Activated CD8-positive, alpha-beta memory T cell treated with anti-CD3 and anti-CD28 coated beads, Interleukin-2, amount 50 U/mL, for 1 hour (primary cell): ENCODE data around the gene GFRA4.

ENCODE experiments used
- DNase-seq: peaks from one replicate; pipeline ENCODE4 v3.0.0-alpha.2; 2020; ENCODE audit errors: extremely low read depth

Gene GFRA4

GRCh38 chr20:3663031-3663701 is at the start of gene GFRA4:
GFRA4 (minus strand) TSS chr20:3663399; CDS start chr20:3663399, 0 bp downstream.
- DNase-seq: no peak

- no peak for DNase-seq
Measured at GRCh38 chr20:3712279-3712873, 49.2 kb upstream of the GFRA4 start, which contains the start of gene SIGLEC1. SIGLEC1 (minus strand) TSS chr20:3712600; CDS start chr20:3707128, 5,472 bp downstream.

GRCh38 chr20:3711484-3711941 is 48.3 kb upstream of the GFRA4 start:
- no peak for DNase-seq

GRCh38 chr20:3710703-3711483 is 47.7 kb upstream of the GFRA4 start:
- DNase-seq: peak; percentile 4

GRCh38 chr20:3710011-3710466 is 46.8 kb upstream of the GFRA4 start:
- DNase-seq: no peak

- DNase-seq: no peak
Measured at GRCh38 chr20:3707508-3707899, 44.3 kb upstream of the GFRA4 start.

- no peak for DNase-seq
Measured at GRCh38 chr20:3706774-3707507, 43.7 kb upstream of the GFRA4 start.

- no peak for DNase-seq
Measured at GRCh38 chr20:3705970-3706739, 43.0 kb upstream of the GFRA4 start.

- no peak for DNase-seq
Measured at GRCh38 chr20:3705491-3705969, 42.3 kb upstream of the GFRA4 start.

- DNase-seq: no peak
Measured at GRCh38 chr20:3704087-3704486, 40.9 kb upstream of the GFRA4 start.

- DNase-seq: no peak
Measured at GRCh38 chr20:3702611-3703391, 39.6 kb upstream of the GFRA4 start.

- DNase-seq: no peak
Measured at GRCh38 chr20:3701061-3701998, 38.1 kb upstream of the GFRA4 start.

GRCh38 chr20:3699037-3699436 is 35.8 kb upstream of the GFRA4 start:
- DNase-seq: no peak

GRCh38 chr20:3698591-3699001 is 35.4 kb upstream of the GFRA4 start:
- DNase-seq: no peak

GRCh38 chr20:3697588-3698305 is 34.5 kb upstream of the GFRA4 start:
- DNase-seq: no peak

- DNase-seq: no peak
Measured at GRCh38 chr20:3696745-3697587, 33.8 kb upstream of the GFRA4 start.

- DNase-seq: no peak
Measured at GRCh38 chr20:3696200-3696599, 33.0 kb upstream of the GFRA4 start.
